Endothelial cell of umbilical vein (primary cell): ENCODE data around the gene KIAA0232.

ENCODE experiments used
- EZH2 ChIP-seq: IDR thresholded peaks from 2 replicates; pipeline ENCODE4 v1.6.1; 2012; ENCODE audit warnings: borderline replicate concordance, low read depth, mild to moderate bottlenecking, moderate library complexity, low read length, inconsistent platforms; ENCODE audit not compliant: severe bottlenecking
- JUN ChIP-seq: IDR thresholded peaks from 2 replicates; pipeline ENCODE4 v1.6.1; 2011; ENCODE audit warnings: borderline replicate concordance, low read depth; ENCODE audit not compliant: insufficient read length, insufficient read depth
- MAX ChIP-seq: IDR thresholded peaks from 2 replicates; pipeline ENCODE4 v1.6.1; 2011; ENCODE audit not compliant: insufficient read depth, insufficient read length
- POLR2A ChIP-seq: IDR thresholded peaks from 2 replicates; pipeline ENCODE4 v1.6.1; 2012; ENCODE audit warnings: low read depth, mild to moderate bottlenecking, control low read depth, low read length
- POLR2AphosphoS5 ChIP-seq: IDR thresholded peaks from 2 replicates; pipeline ENCODE4 v1.6.1; 2012; ENCODE audit warnings: low read depth, mild to moderate bottlenecking, control low read depth, low read length, moderate library complexity; ENCODE audit not compliant: insufficient read depth
- TF ChIP-seq, protein P1 (sequence below), 2 donors: IDR thresholded peaks; 1 replicate in 1 of 2; 2 replicates in 1 of 2; pipeline ENCODE4 v1.5.1; 2011; ENCODE audit warnings: low read length in 2 of 2, mild to moderate bottlenecking in 2 of 2, moderate library complexity in 2 of 2, control low read depth in 1 of 2, inconsistent platforms in 1 of 2, low read depth in 1 of 2; ENCODE audit not compliant: insufficient read depth in 1 of 2; ENCODE audit errors: extremely low read depth in 1 of 2

GRCh38 chr4:6811165-6811564 is 28.6 kb downstream of the KIAA0232 start:
- TF ChIP-seq JUN (no peak), POLR2AphosphoS5 (no peak), EZH2 (no peak), POLR2A (no peak), MAX (no peak)
- TF ChIP-seq, protein P1, sequence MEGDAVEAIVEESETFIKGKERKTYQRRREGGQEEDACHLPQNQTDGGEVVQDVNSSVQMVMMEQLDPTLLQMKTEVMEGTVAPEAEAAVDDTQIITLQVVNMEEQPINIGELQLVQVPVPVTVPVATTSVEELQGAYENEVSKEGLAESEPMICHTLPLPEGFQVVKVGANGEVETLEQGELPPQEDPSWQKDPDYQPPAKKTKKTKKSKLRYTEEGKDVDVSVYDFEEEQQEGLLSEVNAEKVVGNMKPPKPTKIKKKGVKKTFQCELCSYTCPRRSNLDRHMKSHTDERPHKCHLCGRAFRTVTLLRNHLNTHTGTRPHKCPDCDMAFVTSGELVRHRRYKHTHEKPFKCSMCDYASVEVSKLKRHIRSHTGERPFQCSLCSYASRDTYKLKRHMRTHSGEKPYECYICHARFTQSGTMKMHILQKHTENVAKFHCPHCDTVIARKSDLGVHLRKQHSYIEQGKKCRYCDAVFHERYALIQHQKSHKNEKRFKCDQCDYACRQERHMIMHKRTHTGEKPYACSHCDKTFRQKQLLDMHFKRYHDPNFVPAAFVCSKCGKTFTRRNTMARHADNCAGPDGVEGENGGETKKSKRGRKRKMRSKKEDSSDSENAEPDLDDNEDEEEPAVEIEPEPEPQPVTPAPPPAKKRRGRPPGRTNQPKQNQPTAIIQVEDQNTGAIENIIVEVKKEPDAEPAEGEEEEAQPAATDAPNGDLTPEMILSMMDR (IDR thresholded peaks at IDR 0.05; ENCODE audit: extremely low read depth in 1 of 2, insufficient read depth in 1 of 2, low read depth in 1 of 2, low read length in 2 of 2) = no peak
